Neural crest cell (in vitro differentiated cells): Measurements from ENCODE around the gene WWOX. TPM values are rescaled to one million over a fixed set of nuclear protein-coding genes. Genes with fewer than 3 reads are reported as not detected.

Experiments used
- DNase-seq: peaks from one replicate; pipeline ENCODE4 v3.0.0; 2021; ENCODE audit warnings: low read depth, mixed read lengths, low spot score
- H3K27ac Mint-ChIP-seq: one replicate; pipeline ENCODE4 v1.8.0; 2021; ENCODE audit warnings: mild to moderate bottlenecking, mixed read lengths; ENCODE audit not compliant: unreplicated experiment
- H3K27me3 Mint-ChIP-seq: 2 replicates; pipeline ENCODE4 v1.8.0; 2021; ENCODE audit warnings: low read depth, mild to moderate bottlenecking, mixed read lengths
- H3K36me3 Mint-ChIP-seq: 2 replicates; pipeline ENCODE4 v1.8.0; 2021; ENCODE audit warnings: low read depth, mild to moderate bottlenecking, mixed read lengths
- H3K4me1 Mint-ChIP-seq: 2 replicates; pipeline ENCODE4 v1.8.0; 2021; ENCODE audit warnings: mixed read lengths
- H3K4me3 Mint-ChIP-seq: one replicate; pipeline ENCODE4 v1.8.0; 2021; ENCODE audit warnings: mild to moderate bottlenecking, mixed read lengths
- H3K9me3 Mint-ChIP-seq: 2 replicates; pipeline ENCODE4 v1.8.0; 2021; ENCODE audit warnings: mixed read lengths
- CTCF ChIP-seq: fragments of 200-600 bp; sonication (generic); conservative IDR thresholded peaks from 2 replicates; pipeline ENCODE4 v1.5.0; 2021; ENCODE audit warnings: antibody characterized with exemption, mild to moderate bottlenecking
- total RNA-seq: library from RNA; stranded (reverse); gene quantifications from 2 replicates; pipeline ENCODE4 v1.2.1, GENCODE V29; 2021

Gene WWOX
- total RNA-seq, 1 donor from 2014 or later, result 30.5 TPM

GRCh38 chr16:78932355-78932943 lies 833.0 kb downstream of the WWOX start:
- TF ChIP-seq CTCF, result no peak
- DNase-seq, result no peak
- Mint-ChIP-seq H3K36me3 (no peaks in the 10 kb centered on the region), H3K27me3 (no peaks in the 10 kb centered on the region), H3K4me3 (no peak overlapping the region), H3K4me1 (no peaks in the 10 kb centered on the region), H3K27ac (no peak overlapping the region), H3K9me3 (no peaks in the 10 kb centered on the region)

- TF ChIP-seq CTCF, result no peak
- Mint-ChIP-seq H3K4me3 (no peak overlapping the region), H3K9me3 (no peaks in the 10 kb centered on the region), H3K27me3 (no peaks in the 10 kb centered on the region), H3K36me3 (no peaks in the 10 kb centered on the region), H3K4me1 (no peaks in the 10 kb centered on the region), H3K27ac (no peak overlapping the region)
- DNase-seq, result no peak
Measured at GRCh38 chr16:78936060-78936459, 836.6 kb downstream of the WWOX start.

- peaks cover 4% of the 10 kb centered on the region for H3K4me1 Mint-ChIP-seq
- DNase-seq, result no peak
- TF ChIP-seq CTCF, result no peak
- no peaks in the 10 kb centered on the region for H3K36me3 Mint-ChIP-seq
- no peak overlapping the region for H3K27ac Mint-ChIP-seq
- no peaks in the 10 kb centered on the region for H3K27me3 Mint-ChIP-seq
- H3K4me3 Mint-ChIP-seq, result no peak overlapping the region
- no peaks in the 10 kb centered on the region for H3K9me3 Mint-ChIP-seq
Measured at GRCh38 chr16:78939597-78939996, 840.1 kb downstream of the WWOX start.

- Mint-ChIP-seq H3K27me3 (peaks cover 4% of the 10 kb centered on the region), H3K27ac (no peak overlapping the region), H3K9me3 (no peaks in the 10 kb centered on the region), H3K4me1 (peaks cover 16% of the 10 kb centered on the region), H3K4me3 (no peak overlapping the region), H3K36me3 (no peaks in the 10 kb centered on the region)
- no peak for TF ChIP-seq CTCF
- no peak for DNase-seq
Measured at GRCh38 chr16:78942625-78943245, 843.3 kb downstream of the WWOX start.

GRCh38 chr16:78945336-78945735 lies 845.9 kb downstream of the WWOX start:
- no peaks in the 10 kb centered on the region for H3K36me3 Mint-ChIP-seq
- H3K27me3 Mint-ChIP-seq, result peaks cover 12% of the 10 kb centered on the region
- H3K9me3 Mint-ChIP-seq, result no peaks in the 10 kb centered on the region
- no peak overlapping the region for H3K27ac Mint-ChIP-seq
- peaks cover 16% of the 10 kb centered on the region for H3K4me1 Mint-ChIP-seq
- no peak overlapping the region for H3K4me3 Mint-ChIP-seq
- TF ChIP-seq CTCF, result no peak
- no peak for DNase-seq
